Vagina (tissue), 2 donors: ENCODE results near the gene SSBP2.

Source experiments
- POLR2A ChIP-seq, 2 donors: fragments of 450-650 bp; IDR thresholded peaks; one replicate each; pipeline ENCODE4 v1.6.1; 2017; ENCODE audit warnings: antibody characterized with exemption in 2 of 2, mild to moderate bottlenecking in 2 of 2, moderate library complexity in 2 of 2
- POLR2AphosphoS5 ChIP-seq, 2 donors: sonication (generic); formaldehyde crosslinking; IDR thresholded peaks; one replicate each; pipeline ENCODE4 v1.9.0; 2017; ENCODE audit warnings: antibody characterized with exemption in 2 of 2, mild to moderate bottlenecking in 2 of 2, low read depth in 1 of 2; ENCODE audit not compliant: insufficient read depth in 1 of 2
- TF ChIP-seq, protein P1 (sequence below), 3 experiments: fragments of 450-650 bp in 2 of 3; fragments of 200-600 bp in 1 of 3; sonication (generic) in 1 of 3; IDR thresholded peaks; one replicate each; pipeline ENCODE4 v1.5.1; 2017 to 2019; ENCODE audit warnings: antibody characterized with exemption in 3 of 3, mild to moderate bottlenecking in 2 of 3, moderate library complexity in 2 of 3

DNA sequence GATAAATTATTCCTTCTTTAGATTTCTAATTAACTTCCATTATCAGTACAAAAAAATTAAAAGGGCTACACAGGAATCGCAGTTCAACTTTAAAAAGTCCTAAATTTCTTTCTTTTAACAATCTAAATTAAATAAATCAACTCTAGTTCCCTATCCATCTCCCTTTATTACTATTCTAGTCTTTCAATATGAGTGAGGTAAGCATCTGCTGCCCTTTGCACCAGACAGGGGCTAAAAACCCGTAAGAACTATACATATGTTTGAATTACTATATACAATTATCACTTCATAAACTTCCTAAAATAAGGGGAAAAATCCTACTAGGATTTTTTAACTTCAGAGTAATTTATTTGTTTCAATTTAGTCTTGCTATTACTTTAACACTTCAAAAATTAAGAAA, 145.6 kb downstream of the SSBP2 start:
- TF ChIP-seq, protein P1, sequence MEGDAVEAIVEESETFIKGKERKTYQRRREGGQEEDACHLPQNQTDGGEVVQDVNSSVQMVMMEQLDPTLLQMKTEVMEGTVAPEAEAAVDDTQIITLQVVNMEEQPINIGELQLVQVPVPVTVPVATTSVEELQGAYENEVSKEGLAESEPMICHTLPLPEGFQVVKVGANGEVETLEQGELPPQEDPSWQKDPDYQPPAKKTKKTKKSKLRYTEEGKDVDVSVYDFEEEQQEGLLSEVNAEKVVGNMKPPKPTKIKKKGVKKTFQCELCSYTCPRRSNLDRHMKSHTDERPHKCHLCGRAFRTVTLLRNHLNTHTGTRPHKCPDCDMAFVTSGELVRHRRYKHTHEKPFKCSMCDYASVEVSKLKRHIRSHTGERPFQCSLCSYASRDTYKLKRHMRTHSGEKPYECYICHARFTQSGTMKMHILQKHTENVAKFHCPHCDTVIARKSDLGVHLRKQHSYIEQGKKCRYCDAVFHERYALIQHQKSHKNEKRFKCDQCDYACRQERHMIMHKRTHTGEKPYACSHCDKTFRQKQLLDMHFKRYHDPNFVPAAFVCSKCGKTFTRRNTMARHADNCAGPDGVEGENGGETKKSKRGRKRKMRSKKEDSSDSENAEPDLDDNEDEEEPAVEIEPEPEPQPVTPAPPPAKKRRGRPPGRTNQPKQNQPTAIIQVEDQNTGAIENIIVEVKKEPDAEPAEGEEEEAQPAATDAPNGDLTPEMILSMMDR (IDR thresholded peaks at IDR 0.05), result no peak
- TF ChIP-seq POLR2A (IDR thresholded peaks at IDR 0.05) (no peak), POLR2AphosphoS5 (IDR thresholded peaks at IDR 0.05; ENCODE audit: insufficient read depth in 1 of 2, low read depth in 1 of 2) (no peak)
